Measurements from ENCODE around the gene TUBAL3.

Gene TUBAL3

GRCh38 chr10:5404208-5405041, at the start of gene TUBAL3:
TUBAL3 (minus strand) TSS chr10:5404828; CDS start chr10:5404792, 36 bp downstream.
- no peak for DNase-seq (ENCODE audit: low read depth)

DNA sequence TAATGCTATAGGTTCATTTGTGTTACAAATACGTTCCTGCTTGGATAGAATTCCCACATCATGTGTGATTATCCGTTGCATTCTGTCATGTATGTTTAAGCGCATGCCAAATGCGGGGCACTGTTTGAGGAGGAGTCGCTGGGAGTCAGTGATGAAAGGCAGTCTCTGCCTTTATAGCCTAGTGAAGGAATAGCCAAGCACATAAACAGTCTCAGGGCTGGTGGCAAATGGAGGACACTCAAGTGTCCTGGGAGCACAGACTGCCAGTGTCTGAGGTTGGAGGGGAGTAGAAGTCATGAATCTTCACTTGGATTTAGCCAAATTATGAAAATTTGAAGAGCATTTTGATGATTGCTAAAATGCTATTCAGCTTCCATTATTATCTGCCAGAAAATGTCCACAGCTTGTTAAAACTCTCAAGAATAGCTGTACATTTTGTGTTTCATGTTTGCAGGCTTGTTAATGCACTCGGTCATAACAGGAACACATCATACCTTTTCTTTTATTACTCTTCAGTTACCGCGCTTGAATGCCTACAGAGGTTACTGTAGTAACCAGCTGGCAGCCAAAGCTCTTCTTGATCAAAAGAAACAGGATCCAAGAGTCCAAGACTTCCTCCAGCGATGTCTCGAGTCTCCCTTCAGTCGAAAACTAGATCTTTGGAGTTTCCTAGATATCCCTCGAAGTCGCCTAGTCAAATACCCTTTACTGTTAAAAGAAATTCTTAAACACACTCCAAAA, 49.3 kb upstream of the TUBAL3 start:
- DNase-seq (ENCODE audit: low read depth), result no peak

DNA sequence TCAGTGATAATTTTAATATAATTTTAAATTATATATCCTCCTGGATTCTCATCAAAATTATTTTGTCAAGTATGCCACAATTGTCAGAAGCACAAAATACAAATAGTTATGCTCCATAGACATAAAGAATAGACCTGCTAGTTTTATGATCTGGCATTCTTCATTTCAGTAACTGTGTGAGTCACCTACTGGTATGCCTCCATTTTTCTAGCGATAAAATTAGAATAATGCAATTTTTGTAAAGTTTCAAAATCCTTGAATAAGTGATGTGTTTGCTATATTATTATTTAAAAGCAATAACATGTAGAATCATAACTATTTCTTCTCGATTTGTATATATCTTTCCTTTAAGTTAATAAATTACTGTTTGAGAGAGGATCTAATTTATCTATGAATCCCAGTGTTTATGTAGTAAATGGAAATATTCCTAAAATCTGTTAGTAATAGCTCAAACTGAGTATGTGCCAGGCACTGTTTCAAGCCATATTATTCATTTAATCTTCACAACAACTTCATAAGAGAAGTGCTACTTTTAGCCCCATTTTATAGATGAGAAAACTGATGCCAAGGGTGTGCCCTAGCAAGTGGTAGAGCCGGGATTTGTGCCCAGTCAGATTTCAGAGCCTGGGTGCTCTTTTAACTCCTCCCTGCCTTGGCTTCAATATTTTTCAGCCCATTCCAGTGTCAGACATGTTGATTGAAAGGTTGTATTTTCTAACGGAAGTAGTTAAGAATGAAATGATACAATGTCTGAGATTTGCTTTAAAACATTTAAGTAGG, 46.2 kb upstream of the TUBAL3 start:
- DNase-seq (ENCODE audit: low read depth), result no peak

DNA sequence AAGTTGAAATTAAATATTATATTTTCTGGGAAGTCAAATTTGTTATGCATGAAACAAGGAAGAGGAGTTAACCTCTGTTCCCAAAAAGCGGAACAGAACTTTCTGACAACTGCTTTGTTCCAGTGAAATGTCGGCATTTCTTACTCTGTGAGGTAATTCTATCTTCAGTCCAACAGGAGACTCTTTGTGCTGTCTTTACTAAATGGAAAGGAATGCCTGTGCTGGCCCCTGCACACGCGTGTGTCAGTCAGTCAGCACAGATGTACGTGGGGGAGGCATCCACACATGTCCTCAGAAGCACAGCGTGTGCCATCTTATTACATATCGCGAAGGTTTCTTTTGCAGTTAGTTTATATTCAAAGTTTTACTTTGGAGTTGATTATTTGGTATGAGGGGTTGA, 45.2 kb upstream of the TUBAL3 start:
- DNase-seq (ENCODE audit: low read depth), result no peak

DNA sequence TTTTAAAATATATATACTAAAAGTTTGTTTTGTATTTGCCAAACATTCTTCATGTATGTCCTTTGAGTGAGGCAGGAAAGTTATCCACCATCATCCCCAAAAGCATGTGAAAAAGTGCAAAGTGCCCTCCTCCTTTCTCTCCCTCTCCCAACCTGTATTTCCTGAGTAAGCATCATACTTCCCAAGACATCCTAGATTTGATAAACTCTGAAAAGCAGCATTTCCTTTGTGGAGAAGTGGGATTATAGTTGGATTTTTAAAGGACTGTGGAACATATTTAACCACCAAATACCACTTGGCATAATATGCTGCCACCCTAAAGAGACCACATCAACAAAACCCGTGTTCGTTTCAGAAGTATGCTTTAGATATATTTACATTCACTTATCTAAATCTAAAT, 44.6 kb upstream of the TUBAL3 start:
- no peak for DNase-seq (ENCODE audit: low read depth)

GRCh38 chr10:5448333-5449001, 43.8 kb upstream of the TUBAL3 start:
- no peak for DNase-seq (ENCODE audit: low read depth)

DNA sequence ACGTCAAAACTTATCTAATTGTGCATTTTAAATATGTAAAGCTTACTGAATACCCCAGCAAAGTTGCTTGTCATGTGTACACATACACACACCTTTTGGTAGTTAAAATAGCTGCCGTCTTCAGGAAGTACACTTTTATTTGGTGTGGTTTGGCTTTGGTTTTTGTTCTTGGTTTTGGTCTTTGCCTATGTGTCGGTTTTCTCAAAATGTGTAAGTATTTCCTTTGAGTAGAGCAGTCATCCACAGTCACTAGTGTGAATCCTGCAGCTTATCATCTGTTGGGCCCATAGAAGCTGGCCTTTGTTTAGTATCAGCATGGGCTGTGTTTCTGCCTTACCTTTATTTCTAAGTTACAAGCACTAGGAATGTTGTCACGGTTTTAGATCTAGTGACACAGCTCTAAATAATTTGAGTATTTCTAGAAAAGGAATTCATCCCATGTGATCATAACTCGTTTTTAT, 43.0 kb upstream of the TUBAL3 start:
- no peak for DNase-seq (ENCODE audit: low read depth)

DNA sequence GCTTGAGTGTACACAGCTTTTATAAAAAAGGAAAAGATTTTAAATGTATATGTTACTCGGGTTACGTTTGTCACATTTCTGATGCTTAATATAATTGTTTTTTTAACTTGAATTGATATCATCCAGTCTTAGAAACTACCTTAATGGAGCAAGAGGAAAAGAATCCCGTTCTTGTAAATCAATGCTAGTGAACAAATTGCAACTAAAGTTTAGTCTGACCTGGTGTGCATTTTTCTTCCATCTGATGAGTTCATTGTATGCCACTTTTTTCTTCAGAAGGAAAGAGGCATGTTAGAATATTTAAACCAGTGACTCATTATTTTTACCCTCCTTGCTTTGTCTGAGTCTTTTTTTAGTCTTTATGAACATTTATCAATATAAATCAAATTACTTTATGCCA, 42.4 kb upstream of the TUBAL3 start:
- no peak for DNase-seq (ENCODE audit: low read depth)

GRCh38 chr10:5446390-5446926, 41.8 kb upstream of the TUBAL3 start:
- DNase-seq (ENCODE audit: low read depth), result peak; percentile 82

GRCh38 chr10:5445006-5445405, 40.4 kb upstream of the TUBAL3 start:
- DNase-seq (ENCODE audit: low read depth), result no peak

DNA sequence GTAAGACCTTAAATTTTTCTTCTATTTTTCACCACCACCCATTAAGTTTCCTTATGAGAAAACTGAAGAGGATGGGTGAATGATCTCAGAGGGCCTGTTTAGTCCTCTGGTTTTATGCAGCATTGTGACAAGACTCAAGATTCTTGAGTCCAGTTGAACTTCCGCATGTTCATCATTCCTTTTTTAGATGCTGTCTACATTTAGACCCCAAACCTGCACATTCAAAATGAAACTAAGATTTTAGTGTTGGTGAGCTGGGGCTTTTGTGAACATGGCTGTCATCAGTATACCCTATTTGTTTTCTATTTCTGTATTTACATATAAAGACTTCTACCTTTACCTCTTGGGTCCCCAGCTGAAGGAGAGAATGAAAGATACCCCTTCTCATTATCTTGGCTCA, 38.8 kb upstream of the TUBAL3 start:
- DNase-seq (ENCODE audit: low read depth), result no peak

DNA sequence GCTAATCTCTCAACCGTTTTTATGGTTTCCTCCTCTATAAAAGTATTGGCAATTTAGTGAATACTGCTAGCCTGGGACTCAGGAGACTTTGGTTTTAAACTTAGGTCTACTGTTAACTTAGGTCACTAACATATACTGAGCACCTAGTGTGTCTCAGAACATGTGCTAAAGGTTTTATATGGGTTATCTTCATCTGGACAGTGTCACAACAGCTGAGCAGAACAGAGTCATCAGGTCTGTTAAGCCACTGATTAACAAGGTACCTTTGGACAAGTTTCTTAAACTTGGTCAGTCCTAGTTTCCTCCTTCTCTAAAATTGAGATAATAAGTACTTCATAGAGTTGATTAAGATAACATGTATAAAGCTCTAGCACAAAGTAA, 38.4 kb upstream of the TUBAL3 start:
- no peak for DNase-seq (ENCODE audit: low read depth)

DNA sequence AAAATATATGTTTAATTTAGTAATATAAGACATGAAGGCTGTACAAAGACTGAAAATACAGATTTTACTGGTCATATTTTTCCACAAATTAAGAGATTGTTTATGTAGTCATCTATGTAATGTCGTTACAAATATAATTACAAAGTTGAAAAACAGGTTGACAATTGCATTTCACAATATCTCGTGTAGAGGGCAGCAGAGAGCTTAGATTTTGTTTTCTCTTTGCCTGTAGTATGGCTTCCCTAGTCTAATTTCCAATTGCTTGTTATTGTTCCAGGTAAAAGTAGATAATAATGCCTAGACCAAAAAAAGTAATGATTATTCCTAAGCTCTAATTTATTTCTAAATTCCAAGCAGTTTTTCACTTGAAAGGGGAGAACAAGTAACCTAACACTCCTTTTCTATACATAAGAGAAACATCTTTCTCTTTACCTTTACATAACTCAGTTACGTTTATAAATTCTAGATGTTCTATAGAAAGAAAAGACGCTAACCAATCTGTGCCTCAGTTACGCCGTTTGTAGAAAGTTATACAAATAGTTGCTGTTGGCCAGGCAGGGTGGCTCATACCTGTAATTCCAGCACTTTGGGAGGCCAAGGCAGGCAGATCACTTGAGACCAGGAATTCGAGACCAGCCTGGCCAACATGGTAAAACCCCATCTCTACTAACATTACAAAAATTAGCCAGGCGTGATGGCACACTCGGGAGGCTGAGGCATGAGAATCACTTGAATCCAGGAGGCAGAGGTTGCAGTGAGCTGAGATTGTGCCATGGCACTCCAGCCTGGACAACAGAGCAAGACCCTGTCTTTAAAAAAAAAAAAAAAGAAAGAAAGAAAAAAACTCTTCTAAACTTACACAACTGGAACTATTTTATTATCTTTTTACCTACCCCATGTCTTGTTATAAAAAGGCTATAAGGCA, 37.7 kb upstream of the TUBAL3 start:
- peak; percentile 21 for DNase-seq (ENCODE audit: low read depth)

DNA sequence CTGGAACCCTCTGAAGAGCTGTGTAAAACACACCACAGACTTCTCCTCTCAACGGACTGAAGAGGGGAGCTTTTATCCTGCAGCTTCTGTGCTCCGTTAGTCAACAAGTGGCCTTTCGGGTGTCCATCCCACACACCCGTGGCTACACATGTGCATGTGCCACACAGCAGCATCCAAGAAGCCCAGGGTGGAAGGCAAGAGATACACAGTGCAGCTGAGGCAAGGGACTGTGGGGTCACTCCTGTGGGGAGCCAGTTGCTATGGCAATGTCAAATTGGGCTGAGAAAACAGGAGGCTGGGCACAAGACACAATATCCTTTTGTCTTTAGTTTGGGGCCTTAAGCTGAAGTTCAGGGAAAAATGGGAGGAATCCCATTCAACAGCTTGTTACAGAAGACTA, 36.5 kb upstream of the TUBAL3 start:
- no peak for DNase-seq (ENCODE audit: low read depth)

DNA sequence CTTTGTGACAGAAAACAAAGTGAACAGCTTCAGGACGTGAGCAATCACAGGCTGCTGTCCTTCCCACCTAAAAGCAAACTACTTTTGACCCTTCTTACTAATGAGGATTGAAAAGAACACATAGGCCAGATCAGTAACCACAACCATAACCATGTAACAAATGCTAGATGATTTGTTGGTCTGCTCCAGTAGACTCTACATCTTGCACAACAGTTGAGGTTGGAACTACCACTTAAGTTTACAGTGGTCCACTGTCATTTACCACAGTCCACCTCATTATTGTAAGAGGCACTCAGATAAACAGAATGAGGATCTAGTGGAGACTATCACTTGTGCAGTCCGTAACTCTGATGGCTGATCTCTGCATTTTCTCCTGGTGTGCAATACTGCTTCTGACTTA, 35.6 kb upstream of the TUBAL3 start:
- no peak for DNase-seq (ENCODE audit: low read depth)

DNA sequence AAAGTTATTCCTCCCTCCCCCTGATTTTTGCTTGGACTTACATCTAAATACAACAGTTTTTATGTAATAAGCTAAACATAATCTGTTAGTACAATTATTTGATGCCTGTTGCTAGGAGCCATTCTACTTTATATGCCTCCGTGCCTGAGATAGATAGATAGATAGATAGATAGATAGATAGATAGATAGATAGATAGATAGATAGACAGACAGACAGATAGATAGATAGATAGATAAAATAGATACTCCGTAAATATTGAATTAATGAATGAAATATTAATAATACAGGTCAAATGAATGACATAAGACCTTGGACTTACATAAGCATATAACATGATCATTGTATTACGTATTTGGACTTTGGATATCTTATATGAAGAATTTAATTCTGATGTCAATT, 30.7 kb upstream of the TUBAL3 start:
- no peak for DNase-seq (ENCODE audit: low read depth)

DNA sequence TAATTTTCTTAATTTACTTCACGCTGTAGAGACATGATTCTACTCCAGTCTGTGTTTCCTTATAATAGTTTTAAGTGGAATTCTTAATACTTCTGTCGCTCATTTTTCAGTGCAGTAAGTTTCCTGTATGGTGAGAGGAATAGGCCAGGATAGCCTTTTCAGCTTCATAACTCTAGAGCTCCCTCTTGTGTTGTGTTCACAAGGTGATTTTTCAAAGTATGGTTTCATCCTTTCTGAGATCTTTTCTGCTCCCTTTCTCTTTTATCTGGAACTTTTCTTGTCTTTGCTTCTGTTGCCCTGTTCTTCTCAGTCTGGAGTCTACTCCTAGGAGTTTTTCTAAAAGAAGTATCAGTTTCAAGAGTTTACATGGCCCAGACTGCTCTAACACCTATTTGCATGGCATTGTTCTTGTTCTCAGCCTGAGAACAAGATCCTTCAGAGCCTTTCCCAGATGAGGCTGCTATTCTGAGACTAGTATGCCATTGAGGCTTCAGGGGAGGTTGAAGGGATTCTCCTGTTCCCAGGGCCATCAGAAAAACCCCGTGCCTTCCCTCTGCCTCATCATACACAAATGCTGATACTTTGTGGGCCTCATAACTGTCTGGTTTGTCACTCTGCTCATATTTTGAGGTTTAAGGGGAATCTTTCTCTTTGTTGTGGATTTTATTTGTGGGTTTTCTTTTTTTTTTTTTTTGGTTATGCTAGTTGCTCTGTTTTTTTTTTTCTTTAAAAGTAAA, 29.6 kb upstream of the TUBAL3 start:
- no peak for DNase-seq (ENCODE audit: low read depth)

DNA sequence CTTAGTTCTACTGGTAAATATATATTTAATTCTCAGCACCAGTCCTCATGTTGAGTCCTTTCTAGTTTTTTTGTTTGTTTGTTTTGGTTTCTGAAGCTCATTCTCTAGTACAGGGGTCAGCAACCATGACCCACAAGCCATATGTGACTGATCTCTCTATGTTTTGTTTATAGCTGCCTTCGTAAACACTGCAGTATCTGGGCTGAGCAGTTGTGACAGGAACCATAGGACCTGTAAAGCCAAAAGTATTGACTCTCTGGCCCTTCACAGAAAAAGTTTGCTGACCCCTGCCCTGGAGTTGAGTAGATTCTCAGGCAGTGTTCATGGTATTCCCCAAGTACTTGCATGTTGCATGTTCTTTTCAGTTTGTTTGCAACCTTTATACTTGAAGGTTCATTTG, 28.6 kb upstream of the TUBAL3 start:
- DNase-seq (ENCODE audit: low read depth), result no peak

DNA sequence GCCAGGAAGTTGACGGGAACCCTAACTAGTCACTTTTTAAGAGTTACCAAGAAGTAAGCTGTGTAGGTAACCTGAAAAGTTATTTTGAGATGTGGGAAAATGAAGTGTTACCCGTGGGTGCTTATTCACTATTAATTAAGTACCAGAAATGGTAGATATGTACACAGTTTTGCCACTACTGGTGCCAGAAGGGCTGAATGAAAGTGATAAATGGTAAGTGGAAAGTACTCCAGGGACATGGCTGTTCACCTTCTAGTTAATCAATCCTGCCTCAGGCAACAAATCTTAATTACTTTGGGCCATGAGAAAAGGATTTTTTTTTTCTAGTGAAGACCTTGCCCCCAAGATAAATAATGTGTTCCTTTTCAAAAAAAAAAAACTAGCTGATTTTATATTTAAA, 23.5 kb upstream of the TUBAL3 start:
- no peak for DNase-seq (ENCODE audit: low read depth)

DNA sequence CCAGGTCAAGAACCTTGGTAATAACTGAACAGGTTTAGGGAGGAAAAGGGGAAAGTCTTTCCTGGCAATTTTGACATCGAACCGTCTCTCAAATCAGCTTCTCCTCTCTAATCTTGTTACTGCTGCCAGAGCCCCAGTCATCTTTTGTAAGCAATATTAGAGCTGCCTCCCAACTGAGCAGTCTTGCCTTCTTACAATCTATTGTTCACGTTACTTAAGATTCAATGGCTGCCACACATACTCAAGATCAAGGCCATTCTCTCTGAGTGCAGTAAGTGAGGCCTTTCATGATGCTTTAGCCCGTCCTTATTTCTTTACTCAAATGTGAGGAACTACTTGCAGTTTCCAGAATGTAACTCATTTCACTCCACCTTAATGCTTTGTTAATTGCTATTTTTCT, 20.1 kb upstream of the TUBAL3 start:
- DNase-seq (ENCODE audit: low read depth), result no peak

Measured in stimulated activated CD4-positive, alpha-beta T cell treated with anti-CD3 and anti-CD28 coated beads, Interleukin-2, amount 100 ng/mL, for 4 hours (primary cell).